A673 (cell line): ENCODE results near the gene ZNF428. TPM values are rescaled to one million over a fixed set of nuclear protein-coding genes. Genes with fewer than 3 reads are reported as not detected.

Experiments
- BruUV-seq: library from RNA; stranded (reverse); fragments of 400-500 nt; replicated peaks from 2 replicates; lab custom pipeline; 2021; lab: Mats Ljungman, UMichigan
- CTCF ChIA-PET: fragments of 300-600 bp; sonication (Branson Sonifier 250); formaldehyde crosslinking; loops from one replicate; lab custom pipeline; 2022; ENCODE audit warnings: antibody characterized with exemption; lab: Charles Lee
- POLR2A ChIA-PET: fragments of 300-600 bp; sonication (Branson Sonifier 250); formaldehyde crosslinking; loops from one replicate; lab custom pipeline; 2022; ENCODE audit warnings: antibody characterized with exemption; ENCODE audit not compliant: low non-redundant PET; lab: Charles Lee
- DNase-seq: peaks from one replicate; pipeline ENCODE4 v3.0.0-alpha.2; 2015; ENCODE audit warnings: low spot score
- H3K27ac ChIP-seq: fragments of 200-600 bp; sonication (generic); 2 replicates; pipeline ENCODE4 v1.5.1; 2016; ENCODE audit warnings: mixed run types, low read depth, mild to moderate bottlenecking, mixed read lengths, antibody characterized with exemption, low read length; ENCODE audit not compliant: poor library complexity, severe bottlenecking
- H3K27me3 ChIP-seq: fragments of 200-600 bp; sonication (generic); replicated peaks from 2 replicates; pipeline ENCODE4 v1.6.1; 2017; ENCODE audit warnings: mixed run types, low read depth, mild to moderate bottlenecking, mixed read lengths, antibody characterized with exemption, low read length; ENCODE audit not compliant: insufficient read depth, poor library complexity
- H3K36me3 ChIP-seq: fragments of 200-600 bp; sonication (generic); 2 replicates; pipeline ENCODE4 v1.6.1; 2016; ENCODE audit warnings: mixed run types, mild to moderate bottlenecking, mixed read lengths, antibody characterized with exemption, low read length; ENCODE audit not compliant: insufficient read depth, poor library complexity, severe bottlenecking
- H3K4me1 ChIP-seq: fragments of 200-600 bp; sonication (generic); 2 replicates; pipeline ENCODE4 v1.6.1; 2017; ENCODE audit warnings: mixed run types, mild to moderate bottlenecking, mixed read lengths, antibody characterized with exemption, low read length; ENCODE audit not compliant: insufficient read depth, poor library complexity, severe bottlenecking
- H3K4me3 ChIP-seq: fragments of 200-600 bp; sonication (generic); 2 replicates; pipeline ENCODE4 v1.5.1; 2016; ENCODE audit warnings: low read depth, mixed run types, mild to moderate bottlenecking, mixed read lengths, low read length; ENCODE audit not compliant: poor library complexity, severe bottlenecking
- H3K9me3 ChIP-seq: fragments of 200-600 bp; sonication (generic); 2 replicates; pipeline ENCODE4 v1.6.1; 2016; ENCODE audit warnings: mixed run types, low read depth, mild to moderate bottlenecking, mixed read lengths, antibody characterized with exemption, low read length; ENCODE audit not compliant: poor library complexity, severe bottlenecking
- CTCF ChIP-seq: fragments of 300-800, 200-600 bp; sonication (generic); conservative IDR thresholded peaks from 2 replicates; pipeline ENCODE4 v1.5.1; 2017; ENCODE audit warnings: low read depth, mild to moderate bottlenecking, antibody characterized with exemption, low read length, moderate library complexity, mixed read lengths
- EZH2 ChIP-seq: fragments of 200-600 bp; sonication (generic); IDR thresholded peaks from 2 replicates; pipeline ENCODE4 v1.6.1; 2017; ENCODE audit warnings: borderline replicate concordance, low read depth, mild to moderate bottlenecking, mixed read lengths, antibody characterized with exemption, low read length; ENCODE audit not compliant: poor library complexity, severe bottlenecking
- intact Hi-C: fragments of 100-400 bp; cut with micrococcal nuclease; formaldehyde crosslinking; loops from one replicate; pipeline ENCODE4 v1.10.0; 2022; ENCODE audit not compliant: unreplicated experiment
- total RNA-seq: library from RNA; stranded (reverse); gene quantifications from 2 replicates; pipeline ENCODE4 v1.2.3, GENCODE V29; 2021

The ZNF428 gene
- total RNA-seq, 1 experiment from 2014 or later = 65.7 TPM

DNA sequence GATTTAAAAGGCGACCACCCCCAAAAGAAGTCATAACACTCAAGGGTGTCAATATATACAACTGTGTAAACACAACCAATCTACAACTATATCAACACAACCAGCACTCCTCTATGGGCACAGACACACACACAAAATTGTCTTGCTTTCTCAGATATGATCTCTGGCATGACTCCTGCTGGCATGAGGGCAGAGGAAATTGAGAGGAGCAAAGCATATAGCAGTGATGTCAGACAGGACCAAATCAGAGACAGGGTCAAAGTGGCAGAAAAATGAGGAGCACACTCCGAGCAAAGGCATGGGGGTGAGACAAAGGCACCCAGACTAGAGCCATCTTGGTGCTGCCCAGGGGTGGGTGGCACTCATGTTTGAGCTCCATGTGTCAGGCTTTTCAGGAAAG is 33.1 kb downstream of the ZNF428 start:
- TF ChIP-seq CTCF (no peak), EZH2 (no peak)
- no peak overlapping the region for H3K27ac ChIP-seq
- peaks cover 1% of the 10 kb centered on the region for H3K4me1 ChIP-seq
- intact Hi-C loops = no loop called here
- no peaks in the 10 kb centered on the region for H3K9me3 ChIP-seq
- no TSS peak for BruUV-seq
- ChIA-PET CTCF (no interaction called here), POLR2A (no interaction called here)
- H3K36me3 ChIP-seq = peaks cover 3% of the 10 kb centered on the region
- no peaks in the 10 kb centered on the region for H3K27me3 ChIP-seq
- no peak overlapping the region for H3K4me3 ChIP-seq
- DNase-seq = no peak

GRCh38 chr19:43584484-43584883 is 34.9 kb downstream of the ZNF428 start:
- Histone ChIP-seq H3K27me3 (no peaks in the 10 kb centered on the region), H3K27ac (peak overlapping the region; percentile 1), H3K9me3 (no peaks in the 10 kb centered on the region), H3K4me1 (peaks cover 7% of the 10 kb centered on the region), H3K36me3 (no peaks in the 10 kb centered on the region), H3K4me3 (no peak overlapping the region)
- POLR2A ChIA-PET = no interaction called here
- no TSS peak for BruUV-seq
- CTCF ChIA-PET = interaction anchor here (1.5 kb wide), 1 partner anchor 10 kb away, joined by 3 read pairs; no protein-coding TSS in a partner anchor
- TF ChIP-seq EZH2 = no peak
- TF ChIP-seq CTCF = no peak
- intact Hi-C loops = no loop called here
- DNase-seq = no peak

GRCh38 chr19:43582495-43582894 is 36.9 kb downstream of the ZNF428 start:
- ChIA-PET CTCF (interaction anchor here (0.6 kb wide), 1 partner anchor 12 kb away, joined by 3 read pairs; no protein-coding TSS in a partner anchor), POLR2A (no interaction called here)
- Histone ChIP-seq H3K4me1 (peaks cover 7% of the 10 kb centered on the region), H3K9me3 (no peaks in the 10 kb centered on the region), H3K27ac (no peak overlapping the region), H3K4me3 (no peak overlapping the region), H3K27me3 (no peaks in the 10 kb centered on the region), H3K36me3 (no peaks in the 10 kb centered on the region)
- TF ChIP-seq CTCF (no peak), EZH2 (no peak)
- intact Hi-C loops = no loop called here
- no TSS peak for BruUV-seq
- no peak for DNase-seq
